ENCODE measurements around the gene CSRP2.

CSRP2 gene

DNA sequence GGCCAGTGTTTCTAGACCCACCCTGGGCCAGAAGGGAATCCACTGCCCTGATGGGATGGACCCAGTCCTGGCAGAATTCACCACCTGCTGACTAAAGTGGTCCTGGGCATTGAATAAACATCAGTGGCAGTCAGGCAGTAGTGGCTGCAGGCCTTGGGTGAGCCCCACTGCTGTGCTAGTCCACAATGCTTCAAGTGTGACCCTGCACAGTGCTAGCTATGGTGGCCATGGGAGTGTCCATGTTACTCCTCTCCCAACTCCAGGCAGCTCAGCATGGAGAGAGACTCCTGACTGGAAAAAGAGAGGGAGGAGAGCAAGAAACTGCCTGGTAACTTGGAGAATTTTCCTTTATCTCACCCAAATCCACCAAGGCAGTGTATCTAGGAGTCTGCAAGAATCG, 17.5 kb upstream of the CSRP2 start:
- no peak for DNase-seq (ENCODE audit: low read depth, low spot score)
- no peak overlapping the region for H3K4me3 ChIP-seq (ENCODE audit: low read length)

DNA sequence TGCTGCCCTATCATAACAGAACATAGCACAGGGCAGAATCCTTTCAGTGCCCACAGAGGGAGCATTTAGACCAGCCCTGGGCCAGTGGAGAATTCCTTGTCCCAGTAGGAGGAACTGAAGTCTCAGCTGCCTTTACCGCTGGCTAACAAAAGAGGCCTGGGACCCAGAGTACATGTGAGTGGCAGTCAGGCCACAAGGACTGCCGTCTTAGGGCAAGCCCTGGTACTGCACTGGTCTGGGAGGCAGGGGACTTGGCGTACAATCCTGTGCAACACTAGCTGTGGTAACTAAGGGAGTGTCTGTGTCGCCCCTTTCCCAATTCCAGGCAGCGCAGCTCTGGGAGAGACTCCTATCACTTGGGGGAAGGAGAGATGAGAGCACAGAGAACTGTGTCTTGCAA, 17.0 kb upstream of the CSRP2 start:
- H3K4me3 ChIP-seq (ENCODE audit: low read length): no peak overlapping the region
- DNase-seq (ENCODE audit: low read depth, low spot score): no peak

DNA sequence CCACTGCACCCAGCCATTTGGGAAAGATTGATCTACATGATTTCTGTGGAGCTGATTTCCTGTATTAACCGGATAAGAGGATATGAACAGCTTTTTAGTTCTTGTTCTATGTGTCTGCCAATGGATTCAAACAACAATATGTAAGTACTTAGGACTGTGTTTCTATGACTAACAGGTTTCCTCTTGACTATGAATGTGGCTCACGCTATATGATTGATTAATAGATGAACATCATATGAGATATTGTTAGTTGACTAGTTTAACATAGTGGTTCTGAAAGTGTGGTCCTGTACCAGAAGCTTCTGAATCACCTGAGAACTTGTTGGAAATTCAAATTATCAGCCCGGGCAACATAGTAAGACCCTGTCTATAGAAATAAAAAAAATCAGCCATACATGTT, 12.8 kb upstream of the CSRP2 start:
- no peak overlapping the region for H3K4me3 ChIP-seq (ENCODE audit: low read length)

DNA sequence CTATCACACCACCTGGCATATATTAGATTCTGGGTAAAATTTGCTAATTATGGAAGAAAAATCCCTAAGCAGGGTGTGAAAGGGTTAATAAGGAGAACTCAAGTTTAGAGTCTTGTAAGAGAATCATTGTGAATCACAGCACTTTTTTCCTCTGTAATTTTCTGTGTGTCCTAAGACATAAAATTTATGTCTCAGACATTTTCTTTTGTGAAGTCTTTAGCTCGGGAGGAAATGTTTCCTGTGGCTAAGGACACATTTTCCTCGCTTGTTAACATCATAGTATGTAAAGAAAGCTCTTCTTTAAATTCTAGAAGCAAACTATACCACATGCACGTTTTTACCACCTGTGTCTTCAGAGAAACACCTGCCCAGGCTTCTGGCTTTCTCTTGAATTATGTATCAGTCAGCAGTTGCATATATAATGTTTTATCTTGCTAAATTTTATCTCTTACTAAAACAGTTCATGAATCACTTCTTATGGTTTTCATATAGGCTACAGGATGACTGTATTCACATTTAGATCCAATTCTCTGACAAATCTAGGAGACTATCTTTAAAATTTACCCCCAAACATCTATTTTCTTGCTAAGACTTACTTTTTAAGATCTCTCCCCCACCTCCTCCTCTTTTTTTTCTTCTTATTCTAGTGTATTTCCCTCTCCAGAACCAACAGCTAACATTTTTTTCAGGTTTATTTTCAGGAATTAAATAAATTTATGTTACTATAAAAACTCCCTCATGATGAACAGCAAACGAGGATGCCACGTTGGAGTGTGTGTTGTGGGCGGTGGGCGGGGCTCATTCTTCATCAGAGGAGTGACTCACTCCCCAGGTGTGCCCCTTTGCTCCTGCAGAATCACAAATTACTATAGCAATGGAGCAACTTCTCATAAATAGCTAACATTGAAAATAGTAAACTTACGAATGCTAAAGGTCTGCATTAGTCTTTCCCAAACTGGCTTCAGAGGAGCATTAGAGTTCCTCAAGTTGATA, 11.6 kb upstream of the CSRP2 start:
- no peak overlapping the region for H3K4me3 ChIP-seq (ENCODE audit: low read length)
- DNase-seq (ENCODE audit: low read depth, low spot score): no peak

More for the DNA sequence above, 12.8 kb upstream of the CSRP2 start:
- no peak for DNase-seq (ENCODE audit: low read depth, low spot score)

DNA sequence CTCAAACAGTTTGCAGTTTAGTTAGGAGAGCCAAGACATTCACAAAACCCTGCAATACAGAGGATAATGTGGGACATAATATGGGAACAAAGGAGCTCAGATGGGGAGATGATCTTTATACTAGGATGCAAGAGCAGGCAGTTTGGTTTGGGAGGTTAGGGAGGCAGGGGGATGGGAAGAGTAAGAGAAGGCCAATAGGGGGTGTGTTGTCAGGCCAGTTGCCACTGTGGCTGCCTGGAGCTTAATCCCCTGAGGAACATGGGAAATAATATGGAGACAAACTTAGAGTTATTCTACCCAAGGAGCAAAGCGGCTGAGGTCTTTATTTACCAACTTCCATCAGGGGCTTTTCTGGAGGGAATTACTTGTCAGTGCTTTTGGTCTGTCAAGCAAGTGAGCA, 10.0 kb upstream of the CSRP2 start:
- H3K4me3 ChIP-seq (ENCODE audit: low read length): no peak overlapping the region
- DNase-seq (ENCODE audit: low read depth, low spot score): no peak

DNA sequence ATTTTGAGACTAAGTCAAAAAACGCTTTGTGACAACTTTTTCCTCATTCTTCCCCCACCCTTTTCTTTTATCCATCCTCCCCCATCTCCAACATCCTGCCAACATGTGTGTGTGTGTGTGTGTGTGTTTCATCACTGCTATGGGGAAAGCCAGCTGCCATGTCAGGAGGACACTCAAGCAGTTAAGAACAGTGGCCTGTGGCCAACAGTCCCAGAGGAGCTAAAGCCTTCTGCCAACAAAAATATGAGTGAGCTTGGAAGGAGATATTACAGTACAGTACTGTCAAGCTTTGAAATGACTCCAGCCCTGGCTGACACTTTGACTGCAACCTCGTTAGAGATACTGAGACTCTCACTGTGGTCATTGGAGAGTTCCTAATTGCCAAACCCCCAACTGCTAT, 5.0 kb upstream of the CSRP2 start:
- DNase-seq (ENCODE audit: low read depth, low spot score): no peak
- H3K4me3 ChIP-seq (ENCODE audit: low read length): no peak overlapping the region

DNA sequence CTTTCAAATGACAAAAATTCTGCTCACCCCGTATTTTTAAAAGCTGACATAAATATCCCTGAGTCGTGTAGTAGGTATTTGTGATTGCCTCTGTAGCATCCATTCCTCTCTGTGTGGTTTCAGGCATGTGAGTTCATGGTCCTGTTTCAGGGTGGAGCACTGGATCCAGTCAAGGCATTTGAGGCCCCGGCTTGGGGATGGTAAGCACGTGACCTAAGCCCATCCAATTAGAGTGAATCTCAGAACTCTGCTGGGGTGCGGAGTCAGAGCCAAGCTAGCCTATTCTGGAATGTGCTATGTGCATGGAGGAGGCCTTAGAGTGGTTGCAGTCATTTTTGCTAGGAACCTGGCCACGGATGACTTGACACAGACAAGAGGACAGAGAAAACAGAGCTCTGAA, 4.3 kb upstream of the CSRP2 start:
- no peak overlapping the region for H3K4me3 ChIP-seq (ENCODE audit: low read length)
- DNase-seq (ENCODE audit: low read depth, low spot score): no peak

DNA sequence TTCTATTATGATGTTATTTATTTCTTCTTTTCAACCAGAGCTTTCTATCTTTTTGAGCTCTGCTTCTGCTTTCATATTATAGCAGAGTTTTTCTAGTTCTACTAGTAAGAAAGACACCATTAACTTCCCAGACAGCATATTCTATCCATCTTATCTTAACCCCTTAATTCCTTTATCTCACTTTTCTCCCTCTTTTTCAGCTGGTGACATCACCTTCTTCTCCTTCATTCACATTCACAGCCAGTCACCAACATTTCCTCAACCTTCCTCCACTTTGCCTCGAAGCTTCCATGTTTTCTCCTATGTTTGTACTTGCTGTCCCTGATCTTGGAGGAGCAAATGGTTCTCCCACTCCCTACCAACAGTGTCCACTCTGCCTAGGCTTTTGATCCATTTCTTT, 3.5 kb upstream of the CSRP2 start:
- DNase-seq (ENCODE audit: low read depth, low spot score): no peak
- H3K4me3 ChIP-seq (ENCODE audit: low read length): no peak overlapping the region

DNA sequence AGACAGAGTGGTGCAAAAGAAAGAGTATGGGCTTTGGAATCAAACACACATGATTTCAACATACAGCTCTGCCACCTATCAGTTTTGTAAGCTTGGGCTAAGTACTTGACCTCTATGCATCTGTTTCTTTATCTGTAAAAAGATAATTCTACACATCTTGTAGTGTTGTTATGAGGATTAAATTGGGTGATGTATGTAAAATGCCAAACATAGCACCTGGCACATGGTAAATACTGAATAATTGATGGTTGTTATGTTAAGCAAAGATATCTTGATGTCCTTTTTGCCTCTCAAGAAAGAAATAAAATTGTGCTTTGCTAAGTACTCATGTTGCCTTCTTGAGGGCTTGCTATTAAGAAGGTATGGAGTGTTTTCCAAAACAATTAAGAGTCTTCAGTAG, 2.3 kb upstream of the CSRP2 start:
- H3K4me3 ChIP-seq (ENCODE audit: low read length): no peak overlapping the region
- DNase-seq (ENCODE audit: low read depth, low spot score): no peak

DNA sequence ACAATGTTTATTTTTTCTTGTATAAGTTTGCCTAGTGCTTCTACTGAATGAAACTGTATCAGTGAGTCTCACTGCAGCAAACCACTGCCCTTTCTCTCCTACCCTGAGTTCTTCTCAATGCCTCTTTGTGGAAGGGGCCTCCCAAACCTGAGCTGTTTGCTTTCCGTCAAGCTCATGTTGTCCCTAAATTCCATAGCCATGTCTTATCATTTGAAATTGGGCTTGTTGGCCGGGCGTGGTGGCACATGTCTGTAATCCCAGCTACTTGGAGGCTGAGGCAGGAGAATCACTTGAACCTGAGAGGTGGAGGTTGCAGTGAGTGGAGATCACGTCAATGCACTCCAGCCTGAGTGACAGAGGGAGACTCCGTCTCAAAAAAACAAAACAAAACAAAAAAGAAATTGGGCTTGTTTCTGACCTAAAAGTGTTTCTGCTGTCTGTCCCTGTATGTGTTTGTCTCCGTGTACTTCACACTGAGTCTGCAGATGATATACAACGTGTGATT, 1.8 kb upstream of the CSRP2 start:
- H3K4me3 ChIP-seq (ENCODE audit: low read length): no peak overlapping the region
- no peak for DNase-seq (ENCODE audit: low read depth, low spot score)

DNA sequence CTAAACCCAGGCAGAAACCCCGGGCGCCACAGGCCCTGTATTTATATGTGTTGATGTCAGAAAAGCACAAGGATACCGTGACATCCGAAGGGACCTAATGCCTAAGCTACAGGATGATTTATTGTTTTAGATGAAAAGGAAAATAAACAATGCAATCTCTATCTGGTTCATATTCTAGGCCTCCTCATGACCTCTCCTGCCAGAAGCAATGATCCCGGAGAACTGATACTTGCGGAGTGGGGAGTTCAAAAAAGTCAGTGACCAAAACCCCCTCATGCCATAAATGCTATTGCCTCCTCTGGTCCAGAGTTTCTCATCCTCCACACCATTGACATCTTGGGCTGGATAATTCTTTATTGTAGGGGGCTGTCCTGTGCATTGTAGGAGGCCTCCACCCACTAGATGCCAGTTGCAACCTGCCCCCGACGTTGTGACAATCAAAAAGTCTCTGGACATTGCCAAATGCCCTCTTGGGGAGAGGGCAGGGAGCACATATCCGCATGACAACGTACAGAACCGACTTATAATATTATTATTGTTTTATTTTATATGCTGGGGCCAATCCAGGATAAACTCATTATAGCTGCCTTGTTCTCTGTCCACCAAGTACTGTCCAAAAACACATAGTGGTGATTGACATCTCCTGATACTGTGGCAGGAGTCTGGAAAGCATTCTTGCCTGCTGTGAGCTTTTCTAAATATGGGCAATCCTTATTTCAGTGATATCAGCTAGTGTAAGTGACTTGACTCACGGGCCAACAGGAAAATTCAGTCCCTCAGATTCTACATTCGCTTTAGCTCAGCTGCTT, 1.1 kb upstream of the CSRP2 start:
- DNase-seq (ENCODE audit: low read depth, low spot score): no peak
- no peak overlapping the region for H3K4me3 ChIP-seq (ENCODE audit: low read length)

DNA sequence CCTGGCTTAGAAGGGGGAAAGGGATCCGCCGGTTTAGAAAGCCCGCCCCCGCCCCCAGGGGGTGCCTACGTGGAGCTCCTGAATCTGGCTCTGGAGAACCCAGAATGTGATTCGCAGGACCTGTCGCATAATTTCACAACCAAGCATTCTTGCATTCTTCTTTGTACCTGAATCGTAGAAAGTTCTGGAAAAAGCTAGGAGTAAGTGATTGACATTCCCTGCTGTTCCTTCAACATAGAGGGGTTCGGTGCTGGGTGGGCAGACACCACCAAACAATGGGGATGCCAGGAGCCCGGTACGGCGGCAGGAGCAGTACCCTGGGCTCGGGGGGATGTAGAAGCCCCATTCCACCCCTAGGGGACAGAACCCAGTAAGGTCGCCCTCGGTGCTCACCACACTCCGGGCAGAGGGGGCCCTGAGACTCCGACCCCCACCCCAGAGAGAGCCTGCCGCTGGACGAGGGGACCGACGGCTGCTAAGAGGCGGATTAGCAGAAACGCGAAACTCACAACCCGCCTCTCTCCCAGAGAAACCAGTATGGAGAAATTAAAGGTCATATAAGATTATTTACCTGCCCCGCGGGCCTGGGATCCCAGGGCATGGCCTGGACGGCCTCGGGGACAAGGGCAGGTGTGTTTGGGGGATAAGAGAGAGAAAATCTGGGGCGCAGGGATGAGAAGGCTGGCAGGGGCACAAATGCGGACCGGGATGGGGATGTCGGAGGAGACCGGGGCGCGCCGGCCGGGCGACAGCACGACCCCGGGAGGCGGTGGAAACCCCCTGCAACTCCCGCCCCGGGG, 520 bp downstream of the CSRP2 start:
- peak overlapping the region; percentile 57 for H3K4me3 ChIP-seq (ENCODE audit: low read length)
- no peak for DNase-seq (ENCODE audit: low read depth, low spot score)

DNA sequence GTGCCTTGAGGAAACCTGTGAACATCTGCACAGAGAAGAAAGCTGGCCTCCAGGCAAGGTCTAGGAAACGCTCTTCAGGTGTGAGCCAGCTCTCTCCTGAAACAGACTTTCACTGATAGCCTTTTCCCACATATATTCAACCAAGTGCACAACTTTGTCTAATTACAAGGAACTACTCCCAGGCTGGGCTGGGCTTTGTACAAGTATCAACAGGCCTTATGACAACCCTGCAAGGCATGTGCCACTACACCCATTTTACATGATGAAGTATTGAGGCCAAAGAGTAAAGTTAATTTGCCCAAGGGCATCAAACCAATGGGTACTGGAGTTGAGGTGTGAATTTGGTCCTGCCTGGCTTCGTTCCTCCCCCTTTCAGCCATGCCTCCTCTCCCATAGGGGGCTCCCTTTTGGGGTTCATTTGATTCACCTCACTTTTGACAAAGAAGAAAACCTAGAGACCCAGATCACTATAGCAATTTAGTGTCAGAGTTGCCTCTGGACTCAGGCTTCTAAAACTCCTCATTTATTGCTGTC, 2.1 kb downstream of the CSRP2 start:
- no peak for DNase-seq (ENCODE audit: low read depth, low spot score)
- no peak overlapping the region for H3K4me3 ChIP-seq (ENCODE audit: low read length)

DNA sequence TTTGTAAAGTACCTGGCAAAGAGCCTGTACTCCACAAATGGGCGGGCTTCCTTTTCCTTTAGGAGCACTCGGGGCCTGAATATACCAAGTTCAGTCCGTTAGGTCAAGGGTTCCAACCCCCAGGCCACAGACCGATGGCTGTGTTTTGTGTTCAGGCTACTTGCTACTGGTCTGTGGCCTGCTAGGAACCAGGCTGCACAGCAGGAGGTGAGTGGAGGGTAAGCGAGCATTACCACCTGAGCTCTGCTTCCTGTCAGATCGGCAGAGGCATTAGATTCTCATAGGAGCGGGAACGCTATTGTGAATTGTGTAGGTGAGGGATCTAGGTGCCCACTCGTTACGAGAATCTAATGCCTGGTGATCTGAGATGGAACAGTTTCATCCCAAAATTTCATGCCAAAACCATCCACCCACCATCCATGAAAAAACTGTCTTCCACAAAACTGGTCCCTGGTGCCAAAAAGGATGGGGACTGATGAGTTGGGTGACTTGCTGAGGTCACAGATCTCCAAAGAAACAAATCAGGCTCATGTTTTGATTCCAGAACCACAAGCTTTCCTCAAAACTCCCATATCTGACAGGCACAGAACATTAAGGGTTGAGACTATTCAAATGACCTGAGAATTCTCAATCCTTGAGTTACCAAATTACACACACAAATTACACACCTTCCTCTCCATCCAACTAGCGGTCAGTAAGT, 4.2 kb downstream of the CSRP2 start:
- H3K4me3 ChIP-seq (ENCODE audit: low read length): no peak overlapping the region
- DNase-seq (ENCODE audit: low read depth, low spot score): no peak

DNA sequence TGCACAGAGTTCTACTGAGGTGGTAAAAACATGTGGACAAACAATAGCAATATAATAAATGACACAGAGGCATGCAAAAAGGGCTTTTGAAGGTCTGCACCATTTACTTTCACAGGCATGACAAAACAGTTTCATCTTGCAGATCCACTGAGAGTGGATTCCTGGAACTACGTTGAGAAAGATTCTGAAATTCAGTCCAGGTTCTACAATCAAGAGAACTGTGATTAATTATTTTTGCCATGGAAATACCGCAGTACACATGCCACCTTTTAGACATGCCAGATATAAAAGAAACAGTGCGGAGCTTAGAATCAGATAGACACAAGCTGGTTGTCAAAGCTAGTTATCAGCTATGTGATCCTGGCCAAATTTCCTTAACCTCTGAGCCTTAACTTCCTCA, 4.8 kb downstream of the CSRP2 start:
- H3K4me3 ChIP-seq (ENCODE audit: low read length): no peak overlapping the region
- no peak for DNase-seq (ENCODE audit: low read depth, low spot score)

DNA sequence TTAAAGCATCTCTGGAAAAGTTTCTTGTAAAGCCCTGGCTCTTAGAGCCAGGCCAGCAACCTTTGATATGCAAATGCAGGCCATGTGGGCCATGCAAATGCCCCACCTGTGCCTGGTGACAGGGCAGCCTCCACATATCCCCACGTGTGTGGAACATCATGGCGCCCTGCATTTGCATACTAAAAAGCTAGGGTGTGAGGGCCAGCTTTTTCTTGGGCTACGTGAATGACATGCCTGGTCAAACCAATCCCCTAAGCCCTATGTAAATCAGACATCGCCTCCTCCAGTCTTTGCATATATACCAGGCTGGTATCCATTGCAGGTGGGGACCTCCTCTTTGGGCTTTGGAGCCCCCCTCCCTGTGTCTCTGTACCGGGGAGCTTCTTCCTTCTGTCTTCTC, 6.4 kb downstream of the CSRP2 start:
- DNase-seq (ENCODE audit: low read depth, low spot score): no peak
- H3K4me3 ChIP-seq (ENCODE audit: low read length): no peak overlapping the region

DNA sequence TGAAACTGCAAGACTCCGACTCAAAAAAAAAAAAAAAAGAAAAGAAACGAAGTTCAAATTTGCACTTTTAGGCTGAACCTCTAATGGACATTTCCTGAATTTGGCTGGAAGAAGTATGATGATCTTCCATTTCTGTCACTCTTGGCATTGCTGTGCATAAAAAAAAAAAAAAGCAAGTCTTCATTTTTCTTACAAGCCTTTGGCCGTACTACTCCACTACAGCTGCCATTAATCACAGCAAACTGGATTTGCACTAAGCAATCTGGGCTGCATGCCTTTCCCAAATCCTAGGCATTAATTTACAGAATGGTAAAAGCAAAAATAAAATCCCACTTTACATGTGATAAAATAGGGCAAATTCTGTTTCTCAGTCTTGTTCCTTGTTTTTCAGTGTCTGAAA, 7.1 kb downstream of the CSRP2 start:
- no peak overlapping the region for H3K4me3 ChIP-seq (ENCODE audit: low read length)
- DNase-seq (ENCODE audit: low read depth, low spot score): no peak

DNA sequence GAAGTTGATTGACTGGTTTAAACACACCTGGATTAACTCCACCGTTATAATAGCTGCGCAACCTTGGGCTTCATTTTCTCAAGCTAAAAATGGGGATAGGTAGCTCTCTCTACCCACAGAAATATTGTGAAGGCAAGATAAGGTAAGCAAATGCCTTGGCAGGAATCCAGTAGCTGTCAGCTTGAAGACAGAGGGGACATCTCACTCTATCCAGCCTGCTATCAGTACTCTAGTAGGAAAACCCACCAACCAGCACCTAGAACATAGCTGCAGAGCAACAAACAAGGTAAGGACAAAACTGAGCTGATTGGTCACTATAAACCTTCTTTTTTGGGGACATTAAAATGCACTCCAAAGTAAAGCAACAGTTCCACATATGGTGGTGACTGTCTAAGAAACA, 7.7 kb downstream of the CSRP2 start:
- DNase-seq (ENCODE audit: low read depth, low spot score): no peak
- no peak overlapping the region for H3K4me3 ChIP-seq (ENCODE audit: low read length)

DNA sequence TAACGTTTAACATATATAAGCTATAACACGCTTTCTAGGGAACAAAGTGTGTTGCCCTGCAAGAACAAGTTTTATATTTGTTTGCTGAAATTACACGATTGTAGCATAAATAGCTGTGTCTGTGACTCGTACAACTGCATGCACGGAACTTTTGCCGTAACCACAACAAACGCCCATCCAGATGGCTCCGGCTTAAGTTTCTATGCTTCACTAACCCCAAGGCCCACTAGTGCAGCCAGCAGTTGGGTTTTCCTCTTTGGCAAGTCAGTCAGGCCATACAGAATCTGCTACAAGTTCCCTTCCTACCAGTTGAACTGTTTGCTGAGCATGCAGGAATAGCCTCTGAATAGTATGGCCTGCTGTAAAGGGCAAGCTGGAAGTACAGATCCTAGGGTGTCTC, 12.1 kb downstream of the CSRP2 start:
- no peak overlapping the region for H3K4me3 ChIP-seq (ENCODE audit: low read length)
- DNase-seq (ENCODE audit: low read depth, low spot score): peak; percentile 18

All from Jurkat, Clone E6-1 (cell line).